Ishikawa (cell line): Measurements from ENCODE around the gene MAP3K5.

Experiments used
- CEBPB ChIP-seq: IDR thresholded peaks from 2 replicates; pipeline ENCODE4 v1.6.1; 2012
- CREB1 ChIP-seq: IDR thresholded peaks from 2 replicates; pipeline ENCODE4 v1.6.1; 2012; ENCODE audit warnings: low read depth
- EGR1 ChIP-seq: IDR thresholded peaks from 2 replicates; pipeline ENCODE4 v1.6.1; 2012
- EP300 ChIP-seq: IDR thresholded peaks from 2 replicates; pipeline ENCODE4 v1.6.1; 2012; ENCODE audit warnings: borderline replicate concordance
- FOXM1 ChIP-seq: IDR thresholded peaks from 2 replicates; pipeline ENCODE4 v1.6.1; 2012; ENCODE audit warnings: low read depth, borderline replicate concordance
- NFIC ChIP-seq: IDR thresholded peaks from 2 replicates; pipeline ENCODE4 v1.6.1; 2012
- RAD21 ChIP-seq: IDR thresholded peaks from 2 replicates; pipeline ENCODE4 v1.6.1; 2012; ENCODE audit warnings: low read depth
- REST ChIP-seq: IDR thresholded peaks from 2 replicates; pipeline ENCODE4 v1.6.1; 2012; ENCODE audit warnings: low read depth, mild to moderate bottlenecking
- TAF1 ChIP-seq: IDR thresholded peaks from 2 replicates; pipeline ENCODE4 v1.6.1; 2012; ENCODE audit warnings: low read depth, mild to moderate bottlenecking
- TCF12 ChIP-seq: IDR thresholded peaks from 2 replicates; pipeline ENCODE4 v1.6.1; 2012; ENCODE audit warnings: low read depth
- TEAD4 ChIP-seq: IDR thresholded peaks from 2 replicates; pipeline ENCODE4 v1.6.1; 2012
- YY1 ChIP-seq: IDR thresholded peaks from 2 replicates; pipeline ENCODE4 v1.6.1; 2012; ENCODE audit warnings: low read depth
- ZBTB7A ChIP-seq: IDR thresholded peaks from 2 replicates; pipeline ENCODE4 v1.6.1; 2012; ENCODE audit warnings: low read depth
- TF ChIP-seq, protein P1 (sequence below): IDR thresholded peaks from 2 replicates; pipeline ENCODE4 v1.6.1; 2012
- TF ChIP-seq, protein P2 (sequence below): IDR thresholded peaks from 2 replicates; pipeline ENCODE4 v1.6.1; 2012

MAP3K5 gene

DNA sequence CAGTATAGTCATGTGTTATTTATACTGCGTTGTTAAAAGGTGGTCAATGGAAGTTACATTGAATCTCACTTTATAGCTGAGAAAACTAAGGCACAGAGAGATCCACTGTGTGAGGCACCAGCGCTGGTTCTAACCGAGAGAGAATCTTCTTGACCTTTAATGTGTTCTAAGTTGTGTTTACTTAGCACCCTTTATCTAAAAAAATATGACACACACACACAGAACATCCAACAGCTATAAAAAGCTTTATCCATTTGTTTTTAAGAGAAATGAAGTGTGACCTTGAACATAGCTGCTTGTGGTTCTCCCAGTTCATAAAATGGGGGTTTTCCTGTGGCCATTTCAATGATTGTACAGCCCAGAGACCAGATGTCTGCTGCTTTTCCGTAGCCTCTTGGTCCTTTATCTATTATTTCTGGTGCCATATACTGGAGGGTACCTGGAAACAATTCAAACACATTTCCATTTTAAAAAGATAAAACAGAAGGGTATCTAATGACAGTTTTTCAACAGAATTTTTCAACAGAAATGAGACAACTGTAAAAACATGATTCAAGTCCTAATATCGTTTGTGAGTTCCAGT is 187.3 kb downstream of the MAP3K5 start:
- no peak for TF ChIP-seq EGR1
- TF ChIP-seq REST, result no peak
- TF ChIP-seq, protein P1, sequence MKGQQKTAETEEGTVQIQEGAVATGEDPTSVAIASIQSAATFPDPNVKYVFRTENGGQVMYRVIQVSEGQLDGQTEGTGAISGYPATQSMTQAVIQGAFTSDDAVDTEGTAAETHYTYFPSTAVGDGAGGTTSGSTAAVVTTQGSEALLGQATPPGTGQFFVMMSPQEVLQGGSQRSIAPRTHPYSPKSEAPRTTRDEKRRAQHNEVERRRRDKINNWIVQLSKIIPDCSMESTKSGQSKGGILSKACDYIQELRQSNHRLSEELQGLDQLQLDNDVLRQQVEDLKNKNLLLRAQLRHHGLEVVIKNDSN, result no peak
- no peak for TF ChIP-seq RAD21
- TF ChIP-seq CEBPB, result no peak
- TF ChIP-seq, protein P2, sequence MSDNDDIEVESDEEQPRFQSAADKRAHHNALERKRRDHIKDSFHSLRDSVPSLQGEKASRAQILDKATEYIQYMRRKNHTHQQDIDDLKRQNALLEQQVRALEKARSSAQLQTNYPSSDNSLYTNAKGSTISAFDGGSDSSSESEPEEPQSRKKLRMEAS, result no peak
- no peak for TF ChIP-seq ZBTB7A
- TF ChIP-seq CREB1, result no peak
- TF ChIP-seq TAF1, result no peak
- no peak for TF ChIP-seq NFIC
- TF ChIP-seq TEAD4, result no peak
- TF ChIP-seq EP300, result no peak
- no peak for TF ChIP-seq FOXM1
- no peak for TF ChIP-seq TCF12

- TF ChIP-seq NFIC, result no peak
- no peak for TF ChIP-seq FOXM1
Observed at GRCh38 chr6:136604328-136604825, 187.9 kb downstream of the MAP3K5 start.

DNA sequence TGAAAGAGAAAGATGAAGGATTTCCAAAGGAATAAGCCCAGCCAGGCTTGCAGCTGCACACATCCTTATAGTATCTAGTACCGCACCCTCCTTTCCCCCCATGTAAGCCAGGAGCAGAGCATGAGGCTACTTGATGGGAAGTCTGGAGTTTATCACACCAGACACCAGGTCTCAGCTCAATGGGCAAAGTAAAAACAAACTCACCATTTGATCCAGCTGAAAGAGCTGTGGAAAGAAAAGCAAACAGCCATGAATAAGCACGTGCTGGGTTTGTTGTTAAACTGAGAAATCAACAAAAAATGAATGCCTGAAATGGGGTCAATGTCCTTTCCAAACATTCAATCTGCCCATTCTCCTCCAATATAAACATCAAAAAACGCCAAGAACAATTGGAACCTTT is 191.5 kb downstream of the MAP3K5 start:
- TF ChIP-seq, protein P1, result no peak
- TF ChIP-seq, protein P2, result no peak
- TF ChIP-seq FOXM1, result no peak
- no peak for TF ChIP-seq NFIC
- no peak for TF ChIP-seq RAD21
- no peak for TF ChIP-seq ZBTB7A
- no peak for TF ChIP-seq CEBPB
- no peak for TF ChIP-seq TEAD4
- no peak for TF ChIP-seq EGR1
- TF ChIP-seq REST, result no peak
- no peak for TF ChIP-seq YY1
- no peak for TF ChIP-seq CREB1
- TF ChIP-seq TAF1, result no peak
- no peak for TF ChIP-seq EP300
- no peak for TF ChIP-seq TCF12

DNA sequence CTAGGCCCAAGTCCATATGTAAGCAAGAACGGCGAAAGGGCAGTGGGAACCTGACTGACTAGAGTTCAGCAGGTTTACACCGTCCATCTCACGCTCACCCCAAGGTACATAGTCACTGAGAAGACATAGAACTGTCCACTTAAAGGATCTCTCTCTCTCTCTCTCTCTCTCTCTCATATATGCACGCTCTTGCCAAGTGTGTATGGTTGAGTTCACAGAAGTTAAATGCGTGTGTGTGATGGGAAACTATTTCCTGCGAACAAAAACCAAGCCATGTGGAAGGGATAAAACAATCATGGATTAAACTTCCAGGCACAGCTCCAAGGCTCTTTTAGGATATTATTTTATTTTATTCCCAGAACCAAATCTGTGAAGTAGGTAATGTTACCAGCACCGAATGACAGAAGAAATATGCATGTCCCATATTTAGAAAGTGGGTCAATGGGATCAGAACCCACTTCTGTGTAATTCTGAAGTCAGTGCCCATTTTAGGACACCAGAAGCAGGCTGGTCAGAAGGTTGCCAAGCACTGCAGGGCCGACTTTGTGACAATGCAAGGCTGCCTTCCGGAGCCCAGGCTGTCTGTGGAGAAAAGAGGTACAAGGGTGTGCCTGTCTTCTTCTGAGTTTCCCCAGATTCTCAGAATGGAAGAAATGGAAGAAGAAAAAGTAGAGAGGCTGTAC is 192.8 kb downstream of the MAP3K5 start:
- TF ChIP-seq RAD21 (no peak), NFIC (no peak), EP300 (no peak), REST (no peak), ZBTB7A (no peak), YY1 (no peak)
